ENCODE data around the gene NEUROG2. TPM values are rescaled to one million over a fixed set of nuclear protein-coding genes. Genes with fewer than 3 reads are reported as not detected.
"Not testable (repeated sequence)": the region's sequence is repeated elsewhere in the genome, so short reads cannot be mapped to it uniquely, and the experiment has no call there.

The NEUROG2 gene
- total RNA-seq = not detected

DNA sequence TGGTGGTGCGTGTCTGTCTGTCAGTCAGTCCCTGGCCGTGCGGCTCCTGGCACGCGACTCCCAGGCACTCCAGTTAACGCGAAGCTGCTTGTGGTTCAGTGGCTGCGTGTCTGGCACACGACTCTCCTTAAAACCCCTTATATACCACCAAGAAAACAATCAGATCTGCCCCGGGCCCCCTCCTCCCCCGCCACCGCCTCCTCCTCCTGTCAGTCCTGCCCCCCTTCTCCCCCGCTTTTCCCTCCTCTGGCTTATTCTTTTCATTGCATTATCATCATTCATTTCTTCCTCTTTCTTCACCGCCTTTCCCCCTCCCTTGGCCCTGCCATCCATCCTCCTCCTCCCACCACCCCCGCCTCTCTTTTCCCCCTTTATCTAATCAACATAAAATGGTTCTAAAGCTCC, at the start of gene NEUROG2:
TSS of gene NEUROG2 (minus strand) at position 115 of the 405 bp plus-strand sequence. CDS start 705 bp downstream, outside the sequence.
- CTCF ChIA-PET = interaction anchor here (0.9 to 1.6 kb wide), 2 partner anchors 8 to 13 kb away, joined by 3 to 4 read pairs; no protein-coding TSS in a partner anchor
- no peak for DNase-seq

GRCh38 chr4:112564706-112565270, 48.8 kb upstream of the NEUROG2 start:
- DNase-seq = no peak
- H3K27ac Mint-ChIP-seq = no peak overlapping the region
- H3K9me3 Mint-ChIP-seq = no peaks in the 10 kb centered on the region
- POLR2A ChIA-PET = no interaction called here
- H3K36me3 Mint-ChIP-seq (ENCODE audit: low read depth) = peaks cover 34% of the 10 kb centered on the region
- no peaks in the 10 kb centered on the region for H3K27me3 Mint-ChIP-seq
- H3K4me3 Mint-ChIP-seq = no peak overlapping the region
- CTCF ChIA-PET = no interaction called here
- peaks cover 4% of the 10 kb centered on the region for H3K4me1 Mint-ChIP-seq

More for the DNA sequence above, at the start of gene NEUROG2:
- Mint-ChIP-seq H3K36me3 (ENCODE audit: low read depth) (peaks cover 11% of the 10 kb centered on the region), H3K9me3 (peaks cover 2% of the 10 kb centered on the region), H3K27me3 (peaks cover 93% of the 10 kb centered on the region), H3K4me3 (peak within 1 kb of the TSS; percentile 78), H3K4me1 (peaks cover 67% of the 10 kb centered on the region), H3K27ac (peak within 1 kb of the TSS; percentile 84)
- POLR2A ChIA-PET = no interaction called here

- peaks cover 40% of the 10 kb centered on the region for H3K36me3 Mint-ChIP-seq (ENCODE audit: low read depth)
- H3K27ac Mint-ChIP-seq = no peak overlapping the region
- H3K4me3 Mint-ChIP-seq = no peak overlapping the region
- H3K27me3 Mint-ChIP-seq = no peaks in the 10 kb centered on the region
- H3K4me1 Mint-ChIP-seq = peaks cover 5% of the 10 kb centered on the region
- H3K9me3 Mint-ChIP-seq = no peaks in the 10 kb centered on the region
- POLR2A ChIA-PET = no interaction called here
- CTCF ChIA-PET = interaction anchor here (0.8 to 1.0 kb wide), 2 partner anchors 16 to 26 kb away, joined by 3 read pairs; no protein-coding TSS in a partner anchor
- DNase-seq = no peak
These were observed 47.6 kb upstream of the NEUROG2 start for GRCh38 chr4:112563431-112564200.

DNA sequence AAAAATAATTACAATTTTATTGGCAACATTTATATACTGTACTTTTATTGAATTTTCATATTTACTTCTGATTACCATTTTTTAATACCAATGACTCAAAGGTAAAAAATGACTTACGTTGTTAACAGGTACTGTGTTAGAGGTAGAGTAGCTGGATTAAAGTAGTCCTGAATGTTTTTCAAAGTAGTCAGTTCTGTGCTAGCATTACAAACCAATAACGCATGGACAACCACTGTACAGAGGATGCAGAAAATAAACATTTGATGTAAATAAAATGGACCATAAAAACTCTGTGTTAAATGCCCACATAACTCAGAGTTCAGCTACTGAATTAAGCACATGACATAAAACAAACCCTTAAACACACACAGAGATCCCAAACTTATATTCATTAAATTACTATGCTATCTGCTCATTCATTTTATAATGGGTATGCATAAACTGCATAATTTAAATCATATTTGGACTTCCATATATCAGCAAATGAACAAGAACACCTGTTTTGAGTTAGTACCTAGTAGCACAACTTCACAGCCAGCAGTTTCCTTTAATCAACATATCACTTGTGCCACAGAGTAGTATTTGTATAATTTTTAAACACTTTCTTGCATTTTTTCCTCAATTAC, 46.4 kb upstream of the NEUROG2 start:
- ChIA-PET CTCF (no interaction called here), POLR2A (no interaction called here)
- Mint-ChIP-seq H3K4me3 (no peak overlapping the region), H3K27me3 (no peaks in the 10 kb centered on the region), H3K27ac (no peak overlapping the region), H3K4me1 (peaks cover 5% of the 10 kb centered on the region), H3K36me3 (ENCODE audit: low read depth) (peaks cover 42% of the 10 kb centered on the region), H3K9me3 (no peaks in the 10 kb centered on the region)
- no peak for DNase-seq

DNA sequence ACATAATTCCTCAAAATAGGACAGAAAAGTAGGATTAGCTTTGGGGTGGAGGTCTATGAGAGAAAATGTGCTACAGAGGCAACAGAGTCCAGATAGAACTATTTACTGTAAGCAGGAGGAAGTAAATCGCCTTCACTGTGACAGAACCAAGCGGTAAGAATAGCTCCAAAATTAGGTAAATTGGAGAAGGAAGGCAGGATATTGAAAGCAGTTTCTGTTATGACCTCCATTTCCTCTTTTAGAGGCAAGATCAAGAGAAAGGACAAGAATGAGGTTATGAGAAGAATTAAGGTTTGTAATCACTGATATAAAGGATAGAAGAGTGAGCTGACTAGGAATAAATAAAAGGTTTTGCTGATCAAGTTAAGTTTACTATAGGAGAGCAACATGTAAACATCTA, 44.1 kb upstream of the NEUROG2 start:
- ChIA-PET POLR2A (no interaction called here), CTCF (no interaction called here)
- DNase-seq = no peak
- no peak overlapping the region for H3K4me3 Mint-ChIP-seq
- no peaks in the 10 kb centered on the region for H3K9me3 Mint-ChIP-seq
- H3K36me3 Mint-ChIP-seq (ENCODE audit: low read depth) = peaks cover 25% of the 10 kb centered on the region
- H3K4me1 Mint-ChIP-seq = peaks cover 5% of the 10 kb centered on the region
- H3K27me3 Mint-ChIP-seq = no peaks in the 10 kb centered on the region
- no peak overlapping the region for H3K27ac Mint-ChIP-seq

DNA sequence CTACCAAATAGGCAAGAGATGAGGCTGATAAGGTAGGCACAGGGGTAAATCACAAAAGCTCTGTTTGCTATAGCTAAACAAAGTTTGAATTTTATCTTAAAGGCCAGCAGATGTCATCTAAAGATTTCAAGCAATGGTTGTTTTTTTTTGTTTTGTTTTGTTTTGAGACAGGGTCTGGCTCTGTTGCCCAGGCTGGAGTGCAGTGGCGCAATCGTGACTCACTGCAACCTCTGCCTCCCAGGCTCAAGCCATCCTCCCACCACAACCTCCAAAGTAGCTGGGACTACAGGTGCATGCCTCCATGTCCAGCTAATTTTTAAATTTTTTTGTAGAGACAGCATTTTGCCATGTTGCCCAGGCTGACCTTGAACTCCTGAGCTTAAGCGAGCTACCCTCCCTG, 43.1 kb upstream of the NEUROG2 start:
- Mint-ChIP-seq H3K4me3 (no peak overlapping the region), H3K4me1 (peaks cover 5% of the 10 kb centered on the region), H3K27me3 (no peaks in the 10 kb centered on the region), H3K36me3 (ENCODE audit: low read depth) (peaks cover 29% of the 10 kb centered on the region), H3K27ac (no peak overlapping the region), H3K9me3 (no peaks in the 10 kb centered on the region)
- no peak for DNase-seq
- CTCF ChIA-PET = no interaction called here
- POLR2A ChIA-PET = no interaction called here

DNA sequence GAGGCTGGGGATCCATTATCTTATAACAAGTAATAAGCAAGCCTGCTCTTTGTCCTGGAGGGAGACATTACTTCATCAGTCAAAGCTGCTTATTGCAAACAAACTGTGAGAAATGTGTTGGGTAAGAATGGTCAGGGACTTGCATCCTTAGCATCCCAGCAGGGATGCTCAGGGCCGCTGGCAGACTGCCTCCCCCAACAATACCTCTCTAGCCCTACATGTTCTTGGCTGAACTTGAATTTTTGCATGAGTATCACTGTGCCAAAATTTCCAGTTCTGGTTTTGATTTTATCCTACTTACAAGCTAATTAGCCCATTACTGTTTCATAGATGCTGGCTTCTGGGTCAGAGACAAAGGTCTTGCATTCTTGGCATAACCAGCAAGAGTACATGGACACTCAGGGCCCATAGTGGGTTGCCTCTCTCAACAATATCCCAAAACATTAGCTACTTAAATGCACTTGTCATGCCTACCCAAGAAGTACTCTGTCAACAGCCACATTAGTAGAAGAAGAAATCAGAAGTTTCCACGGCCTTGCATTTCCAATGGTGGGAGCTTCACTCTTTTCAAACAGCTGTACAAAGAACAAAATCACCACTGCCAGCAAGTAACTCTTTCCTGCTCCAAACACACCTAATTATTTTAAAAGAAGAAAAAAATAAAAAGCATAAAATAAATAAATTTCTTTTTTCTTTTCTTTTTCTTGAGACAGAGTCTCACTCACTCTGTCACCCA, 41.9 kb upstream of the NEUROG2 start:
- Mint-ChIP-seq H3K4me3 (no peak overlapping the region), H3K9me3 (no peaks in the 10 kb centered on the region), H3K27me3 (no peaks in the 10 kb centered on the region), H3K27ac (no peak overlapping the region), H3K4me1 (peaks cover 5% of the 10 kb centered on the region), H3K36me3 (ENCODE audit: low read depth) (peaks cover 33% of the 10 kb centered on the region)
- POLR2A ChIA-PET = no interaction called here
- no peak for DNase-seq
- CTCF ChIA-PET = interaction anchor here (0.7 kb wide), 1 partner anchor 10 kb away, joined by 3 read pairs; no protein-coding TSS in a partner anchor

DNA sequence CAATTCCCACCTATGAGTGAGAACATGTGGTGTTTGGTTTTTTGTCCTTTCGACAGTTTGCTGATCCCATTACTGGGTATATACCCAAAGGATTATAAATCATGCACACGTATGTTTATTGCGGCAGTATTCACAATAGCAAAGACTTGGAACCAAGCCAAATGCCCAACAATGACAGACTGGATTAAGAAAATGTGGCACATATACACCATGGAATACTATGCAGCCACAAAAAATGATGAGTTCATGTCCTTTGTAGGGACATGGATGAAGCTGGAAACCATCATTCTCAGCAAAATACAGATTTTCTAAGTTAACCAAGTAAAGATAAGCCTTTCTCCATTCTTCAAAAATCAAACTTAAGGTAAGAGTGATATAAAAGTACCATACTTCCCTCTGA, 38.3 kb upstream of the NEUROG2 start:
- H3K9me3 Mint-ChIP-seq, DNase-seq, CTCF ChIA-PET, POLR2A ChIA-PET, H3K27ac Mint-ChIP-seq, H3K27me3 Mint-ChIP-seq, H3K4me1 Mint-ChIP-seq, H3K4me3 Mint-ChIP-seq: not testable (repeated sequence)
- H3K36me3 Mint-ChIP-seq (ENCODE audit: low read depth) = peaks cover 23% of the 10 kb centered on the region

DNA sequence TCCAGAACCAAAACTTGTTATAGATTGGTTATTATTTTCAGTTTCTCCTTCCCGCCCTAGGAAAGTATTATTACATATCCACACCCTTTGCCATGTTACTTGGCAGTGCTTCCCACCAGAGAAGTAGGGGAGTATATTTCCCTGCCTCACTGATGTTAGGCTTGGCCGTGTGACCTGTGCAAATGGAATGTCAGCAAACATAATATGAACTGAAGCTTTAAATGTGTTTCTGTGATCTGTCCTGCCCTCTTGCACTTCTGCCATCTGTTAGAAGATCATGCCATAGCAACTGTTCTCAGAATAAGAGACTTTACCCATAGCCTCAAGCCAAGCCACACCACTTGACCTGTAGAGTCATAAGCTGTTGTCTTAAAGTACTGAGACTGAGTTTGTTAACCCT, 36.7 kb upstream of the NEUROG2 start:
- ChIA-PET POLR2A (no interaction called here), CTCF (no interaction called here)
- Mint-ChIP-seq H3K27me3 (no peaks in the 10 kb centered on the region), H3K27ac (no peak overlapping the region), H3K4me1 (no peaks in the 10 kb centered on the region), H3K4me3 (no peak overlapping the region), H3K9me3 (no peaks in the 10 kb centered on the region), H3K36me3 (ENCODE audit: low read depth) (peaks cover 14% of the 10 kb centered on the region)
- DNase-seq = no peak

- no peak for DNase-seq
- ChIA-PET CTCF (interaction anchor here (0.9 to 1.4 kb wide), 4 partner anchors 21 to 230 kb away, joined by 3 to 4 read pairs (median 4); no protein-coding TSS in a partner anchor), POLR2A (no interaction called here)
- Mint-ChIP-seq H3K27ac (no peak overlapping the region), H3K4me1 (no peaks in the 10 kb centered on the region), H3K36me3 (ENCODE audit: low read depth) (peaks cover 18% of the 10 kb centered on the region), H3K9me3 (no peaks in the 10 kb centered on the region), H3K4me3 (no peak overlapping the region), H3K27me3 (no peaks in the 10 kb centered on the region)
These were observed 34.7 kb upstream of the NEUROG2 start for GRCh38 chr4:112550728-112551127.

DNA sequence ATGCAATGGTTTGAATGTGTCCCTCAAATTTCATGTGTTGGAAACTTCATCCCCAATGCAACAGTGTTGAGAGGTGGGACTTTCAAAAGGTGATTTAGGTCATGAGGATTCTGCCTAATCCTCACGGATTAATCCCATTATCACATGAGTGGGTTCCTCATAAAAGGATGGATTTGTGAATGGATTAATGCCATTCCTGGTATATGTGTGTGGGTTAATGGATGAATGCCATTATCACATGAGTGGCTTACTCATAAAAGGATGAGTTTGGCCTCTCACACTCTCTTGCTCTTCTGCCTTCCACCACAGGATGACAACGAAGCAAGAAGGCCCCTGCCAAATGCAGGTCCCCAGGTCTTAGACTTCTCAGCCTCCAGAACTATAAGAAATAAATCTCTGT, 30.5 kb upstream of the NEUROG2 start:
- ChIA-PET POLR2A (no interaction called here), CTCF (no interaction called here)
- no peaks in the 10 kb centered on the region for H3K27me3 Mint-ChIP-seq
- no peaks in the 10 kb centered on the region for H3K4me1 Mint-ChIP-seq
- H3K9me3 Mint-ChIP-seq = no peaks in the 10 kb centered on the region
- no peak overlapping the region for H3K27ac Mint-ChIP-seq
- H3K4me3 Mint-ChIP-seq = no peak overlapping the region
- DNase-seq = no peak
- H3K36me3 Mint-ChIP-seq (ENCODE audit: low read depth) = peaks cover 4% of the 10 kb centered on the region

- no peaks in the 10 kb centered on the region for H3K27me3 Mint-ChIP-seq
- no peaks in the 10 kb centered on the region for H3K9me3 Mint-ChIP-seq
- no peak overlapping the region for H3K4me3 Mint-ChIP-seq
- no peaks in the 10 kb centered on the region for H3K4me1 Mint-ChIP-seq
- H3K36me3 Mint-ChIP-seq (ENCODE audit: low read depth) = peaks cover 4% of the 10 kb centered on the region
- ChIA-PET CTCF (no interaction called here), POLR2A (no interaction called here)
- no peak overlapping the region for H3K27ac Mint-ChIP-seq
- no peak for DNase-seq
These were observed 29.4 kb upstream of the NEUROG2 start for GRCh38 chr4:112545346-112545745.

GRCh38 chr4:112540695-112541094, 24.7 kb upstream of the NEUROG2 start:
- H3K27ac Mint-ChIP-seq = no peak overlapping the region
- no peaks in the 10 kb centered on the region for H3K4me1 Mint-ChIP-seq
- H3K9me3 Mint-ChIP-seq = no peaks in the 10 kb centered on the region
- ChIA-PET POLR2A (no interaction called here), CTCF (no interaction called here)
- no peaks in the 10 kb centered on the region for H3K27me3 Mint-ChIP-seq
- peaks cover 6% of the 10 kb centered on the region for H3K36me3 Mint-ChIP-seq (ENCODE audit: low read depth)
- no peak for DNase-seq
- H3K4me3 Mint-ChIP-seq = no peak overlapping the region

Measured in activated CD4-positive, alpha-beta T cell treated with anti-CD3 and anti-CD28 coated beads, Interleukin-2, amount 10 ng/mL, durations not matched to agents 7 days and 5 days (primary cell).